ENCODE measurements around the gene RACGAP1. TPM values are rescaled to one million over a fixed set of nuclear protein-coding genes. Genes with fewer than 3 reads are reported as not detected.

Gene RACGAP1
- total RNA-seq, 1 experiment from 2014 or later: 112 TPM

GRCh38 chr12:50042693-50043092 is 17.4 kb upstream of the RACGAP1 start:
- ChIA-PET POLR2A (ENCODE audit: unreplicated experiment) (no interaction called here), CTCF (interaction anchor here (0.6 to 0.7 kb wide), 2 partner anchors 42 to 288 kb away, joined by 3 to 4 read pairs; no protein-coding TSS in a partner anchor)
- intact Hi-C loops (cut with micrococcal nuclease; ENCODE audit: unreplicated experiment): no loop called here
- no TSS peak for BruUV-seq (replicated peaks)
- no peak for TF ChIP-seq EZH2 (IDR thresholded peaks at IDR 0.05; ENCODE audit: low read depth)
- TF ChIP-seq CTCF (conservative IDR thresholded peaks at IDR 0.05): no peak
- Histone ChIP-seq H3K4me1 (replicated peaks; ENCODE audit: insufficient read depth) (no peaks in the 10 kb centered on the region), H3K79me2 (ENCODE audit: low read depth) (no peaks in the 10 kb centered on the region), H3K9me2 (ENCODE audit: insufficient read depth) (no peaks in the 10 kb centered on the region), H3K4me2 (no peak overlapping the region), H3K27me3 (ENCODE audit: insufficient read depth, low read depth) (no peaks in the 10 kb centered on the region), H2AFZ (no peak overlapping the region), H3K36me3 (ENCODE audit: low read depth) (no peaks in the 10 kb centered on the region), H4K20me1 (ENCODE audit: insufficient read depth) (no peaks in the 10 kb centered on the region), H3F3A (ENCODE audit: insufficient read depth, low read depth) (no peaks in the 10 kb centered on the region), H3K27ac (no peak overlapping the region), H3K4me3 (no peak overlapping the region), H3K9me3 (ENCODE audit: insufficient read depth, low read depth) (no peaks in the 10 kb centered on the region)
- DNase-seq: no peak

- H3K4me1 ChIP-seq (replicated peaks; ENCODE audit: insufficient read depth): no peaks in the 10 kb centered on the region
- no peaks in the 10 kb centered on the region for H4K20me1 ChIP-seq (ENCODE audit: insufficient read depth)
- BruUV-seq (replicated peaks): no TSS peak
- no peaks in the 10 kb centered on the region for H3K79me2 ChIP-seq (ENCODE audit: low read depth)
- DNase-seq: no peak
- no peak for TF ChIP-seq EZH2 (IDR thresholded peaks at IDR 0.05; ENCODE audit: low read depth)
- no peak for TF ChIP-seq CTCF (conservative IDR thresholded peaks at IDR 0.05)
- H3K9me2 ChIP-seq (ENCODE audit: insufficient read depth): no peaks in the 10 kb centered on the region
- H3K27ac ChIP-seq: no peak overlapping the region
- H2AFZ ChIP-seq: no peak overlapping the region
- no peaks in the 10 kb centered on the region for H3K9me3 ChIP-seq (ENCODE audit: insufficient read depth, low read depth)
- no peaks in the 10 kb centered on the region for H3K27me3 ChIP-seq (ENCODE audit: insufficient read depth, low read depth)
- no peaks in the 10 kb centered on the region for H3F3A ChIP-seq (ENCODE audit: insufficient read depth, low read depth)
- POLR2A ChIA-PET (ENCODE audit: unreplicated experiment): no interaction called here
- no peak overlapping the region for H3K4me3 ChIP-seq
- H3K36me3 ChIP-seq (ENCODE audit: low read depth): no peaks in the 10 kb centered on the region
- H3K4me2 ChIP-seq: no peak overlapping the region
- CTCF ChIA-PET: no interaction called here
- intact Hi-C loops (cut with micrococcal nuclease; ENCODE audit: unreplicated experiment): no loop called here
Measured at GRCh38 chr12:50041962-50042361, 16.7 kb upstream of the RACGAP1 start.

- no peaks in the 10 kb centered on the region for H3F3A ChIP-seq (ENCODE audit: insufficient read depth, low read depth)
- no peak overlapping the region for H3K4me3 ChIP-seq
- BruUV-seq (replicated peaks): no TSS peak
- intact Hi-C loops (cut with micrococcal nuclease; ENCODE audit: unreplicated experiment): no loop called here
- DNase-seq: no peak
- ChIA-PET POLR2A (ENCODE audit: unreplicated experiment) (no interaction called here), CTCF (no interaction called here)
- no peaks in the 10 kb centered on the region for H3K9me2 ChIP-seq (ENCODE audit: insufficient read depth)
- H3K79me2 ChIP-seq (ENCODE audit: low read depth): no peaks in the 10 kb centered on the region
- no peak overlapping the region for H3K4me2 ChIP-seq
- H3K4me1 ChIP-seq (replicated peaks; ENCODE audit: insufficient read depth): no peaks in the 10 kb centered on the region
- H3K36me3 ChIP-seq (ENCODE audit: low read depth): no peaks in the 10 kb centered on the region
- no peaks in the 10 kb centered on the region for H3K27me3 ChIP-seq (ENCODE audit: insufficient read depth, low read depth)
- H2AFZ ChIP-seq: no peak overlapping the region
- no peak for TF ChIP-seq EZH2 (IDR thresholded peaks at IDR 0.05; ENCODE audit: low read depth)
- no peak for TF ChIP-seq CTCF (conservative IDR thresholded peaks at IDR 0.05)
- H3K9me3 ChIP-seq (ENCODE audit: insufficient read depth, low read depth): no peaks in the 10 kb centered on the region
- no peak overlapping the region for H3K27ac ChIP-seq
- no peaks in the 10 kb centered on the region for H4K20me1 ChIP-seq (ENCODE audit: insufficient read depth)
Measured at GRCh38 chr12:50041062-50041860, 16.0 kb upstream of the RACGAP1 start.

Measured in PC-9 (cell line).